WTC11 (cell line): ENCODE data around the gene COX5A.

Source experiments
- ATF2 ChIP-seq: sonication (generic); formaldehyde crosslinking; IDR thresholded peaks from 2 replicates; pipeline ENCODE4 v1.8.1; 2022; ENCODE audit warnings: low read depth, missing genetic modification reagents, borderline replicate concordance
- CTCF ChIP-seq: fragments of 200-600 bp; IDR thresholded peaks from 2 replicates; pipeline ENCODE4 v1.8.0; 2022; ENCODE audit warnings: antibody characterized with exemption
- E2F1 ChIP-seq: sonication (generic); formaldehyde crosslinking; IDR thresholded peaks from 2 replicates; pipeline ENCODE4 v1.8.0; 2022; ENCODE audit warnings: mild to moderate bottlenecking, missing genetic modification reagents
- E2F5 ChIP-seq: sonication (generic); formaldehyde crosslinking; IDR thresholded peaks from 2 replicates; pipeline ENCODE4 v1.8.1; 2022; ENCODE audit warnings: mild to moderate bottlenecking, moderate library complexity, missing genetic modification reagents
- FOXP4 ChIP-seq: sonication (generic); formaldehyde crosslinking; IDR thresholded peaks from 2 replicates; pipeline ENCODE4 v1.8.0; 2022; ENCODE audit warnings: mild to moderate bottlenecking, missing genetic modification reagents
- HMGXB4 ChIP-seq: sonication (generic); formaldehyde crosslinking; IDR thresholded peaks from 2 replicates; pipeline ENCODE4 v1.8.1; 2023; ENCODE audit warnings: mild to moderate bottlenecking, moderate library complexity, missing genetic modification reagents
- JUN ChIP-seq: sonication (generic); formaldehyde crosslinking; IDR thresholded peaks from 2 replicates; pipeline ENCODE4 v1.8.0; 2023; ENCODE audit warnings: mild to moderate bottlenecking, missing genetic modification reagents
- NFYB ChIP-seq: sonication (generic); formaldehyde crosslinking; conservative IDR thresholded peaks from 2 replicates; pipeline ENCODE4 v1.8.0; 2022; ENCODE audit warnings: low read depth, missing genetic modification reagents
- NR3C1 ChIP-seq: sonication (generic); formaldehyde crosslinking; conservative IDR thresholded peaks from 2 replicates; pipeline ENCODE4 v1.8.1; 2023; ENCODE audit warnings: low read depth, mild to moderate bottlenecking, missing genetic modification reagents
- SMAD3 ChIP-seq: sonication (generic); formaldehyde crosslinking; IDR thresholded peaks from 2 replicates; pipeline ENCODE4 v1.8.0; 2022; ENCODE audit warnings: missing genetic modification reagents, mild to moderate bottlenecking, borderline replicate concordance
- USF1 ChIP-seq: sonication (generic); formaldehyde crosslinking; IDR thresholded peaks from 2 replicates; pipeline ENCODE4 v1.8.0; 2022; ENCODE audit warnings: mild to moderate bottlenecking, missing genetic modification reagents
- ZNF317 ChIP-seq: sonication (generic); formaldehyde crosslinking; IDR thresholded peaks from 2 replicates; pipeline ENCODE4 v1.8.1; 2023; ENCODE audit warnings: low read depth, mild to moderate bottlenecking, moderate library complexity, missing genetic modification reagents, borderline replicate concordance
- ZNF512 ChIP-seq: sonication (generic); formaldehyde crosslinking; IDR thresholded peaks from 2 replicates; pipeline ENCODE4 v1.8.1; 2022; ENCODE audit warnings: missing genetic modification reagents, borderline replicate concordance
- ZNF532 ChIP-seq: fragments of 250-450 bp; sonication (Bioruptor Pico); IDR thresholded peaks from 2 replicates; pipeline ENCODE4 v1.9.0; 2021; ENCODE audit warnings: mild to moderate bottlenecking, borderline replicate concordance

- TF ChIP-seq CTCF = no peak
- TF ChIP-seq ZNF512 (CRISPR knock-in tag) = no peak
- TF ChIP-seq ATF2 (CRISPR knock-in tag) = no peak
- no peak for TF ChIP-seq ZNF532 (CRISPR knock-in tag)
- TF ChIP-seq JUN (CRISPR knock-in tag) = no peak
- no peak for TF ChIP-seq ZNF317 (CRISPR knock-in tag)
- TF ChIP-seq HMGXB4 (CRISPR knock-in tag) = no peak
- no peak for TF ChIP-seq E2F1
- TF ChIP-seq FOXP4 = no peak
- no peak for TF ChIP-seq NFYB (CRISPR knock-in tag)
- TF ChIP-seq NR3C1 (CRISPR knock-in tag) = no peak
- TF ChIP-seq USF1 (CRISPR knock-in tag) = no peak
- TF ChIP-seq SMAD3 = no peak
- TF ChIP-seq E2F5 (CRISPR knock-in tag) = no peak
These were observed 26.9 kb upstream of the COX5A start for GRCh38 chr15:74964794-74965193.
